Erythroblast (primary cell): Measurements from ENCODE around the gene C16orf54.
"Not testable (repeated sequence)": the region's sequence is repeated elsewhere in the genome, so short reads cannot be mapped to it uniquely, and the experiment has no call there.

Experiments used
- DNase-seq, 2 experiments: peaks; one replicate each; lab custom pipeline; 2025; lab: John Stamatoyannopoulos, UW
- GATA1 ChIP-seq: IDR thresholded peaks from 2 replicates; pipeline ENCODE4 v1.6.1; 2011; ENCODE audit warnings: low read depth, mild to moderate bottlenecking, control low read depth, low read length, moderate library complexity
- POLR2A ChIP-seq: IDR thresholded peaks from 2 replicates; pipeline ENCODE4 v1.6.1; 2011; ENCODE audit warnings: mild to moderate bottlenecking, low read length

Gene C16orf54

DNA sequence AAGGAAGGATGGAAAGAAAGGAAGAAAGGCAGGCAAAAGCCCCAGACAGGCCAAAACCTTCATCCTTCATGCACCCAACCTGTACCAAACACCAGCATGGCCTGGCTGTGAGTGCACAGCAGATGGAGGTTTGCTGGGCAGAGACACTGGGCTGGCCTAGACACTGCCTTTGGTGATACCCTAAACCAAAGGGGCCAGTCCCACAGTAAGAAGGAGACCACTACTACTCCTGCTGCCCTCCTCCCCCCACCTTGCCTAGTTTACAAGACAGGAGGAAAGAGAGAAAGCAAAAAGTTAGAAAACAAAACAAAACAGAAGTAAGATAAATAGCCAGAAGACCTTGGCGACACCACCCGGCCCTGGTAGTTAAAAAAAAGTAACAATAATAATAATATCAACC, 47.7 kb downstream of the C16orf54 start:
- no peak for TF ChIP-seq POLR2A
- TF ChIP-seq GATA1: no peak
- no peak for DNase-seq

DNA sequence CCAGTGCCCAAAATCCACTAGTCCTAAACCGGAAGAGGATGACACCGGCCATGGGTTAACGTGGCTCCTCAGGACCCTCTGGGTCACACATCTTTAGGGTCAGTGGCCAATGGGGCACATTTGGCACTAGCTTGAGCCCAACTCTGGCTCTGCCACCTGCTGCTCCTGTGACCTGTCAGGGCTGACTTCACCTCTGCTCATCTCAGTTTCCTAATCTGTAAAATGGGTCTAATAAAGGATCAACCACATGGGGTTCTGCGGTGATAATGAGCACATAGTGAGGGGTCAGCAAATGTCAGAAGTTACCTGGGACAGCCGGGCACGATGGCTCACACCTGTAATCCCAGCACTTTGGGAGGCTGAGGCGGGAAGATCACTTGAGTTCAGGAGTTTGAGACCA, 48.4 kb downstream of the C16orf54 start:
- DNase-seq: no peak

DNA sequence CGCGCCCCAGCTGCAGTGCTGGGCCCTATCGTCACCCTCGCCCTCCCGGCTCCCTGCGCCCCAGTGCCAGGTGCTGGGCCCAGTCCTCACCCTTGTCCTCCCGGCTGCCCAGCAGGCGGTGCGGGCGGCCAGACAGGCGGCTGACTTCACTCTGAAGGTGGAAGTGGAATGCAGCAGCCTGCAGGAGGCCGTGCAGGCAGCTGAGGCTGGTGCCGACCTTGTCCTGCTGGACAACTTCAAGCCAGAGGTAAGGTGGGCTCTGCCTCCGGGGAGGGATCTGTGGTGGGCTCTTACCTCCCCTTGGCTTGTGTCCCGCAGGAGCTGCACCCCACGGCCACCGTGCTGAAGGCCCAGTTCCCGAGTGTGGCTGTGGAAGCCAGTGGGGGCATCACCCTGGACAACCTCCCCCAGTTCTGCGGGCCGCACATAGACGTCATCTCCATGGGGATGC, 48.9 kb downstream of the C16orf54 start:
- no peak for DNase-seq
- TF ChIP-seq POLR2A (no peak), GATA1 (no peak)

More for the DNA sequence above, 48.4 kb downstream of the C16orf54 start:
- no peak for TF ChIP-seq GATA1
- TF ChIP-seq POLR2A: no peak

DNA sequence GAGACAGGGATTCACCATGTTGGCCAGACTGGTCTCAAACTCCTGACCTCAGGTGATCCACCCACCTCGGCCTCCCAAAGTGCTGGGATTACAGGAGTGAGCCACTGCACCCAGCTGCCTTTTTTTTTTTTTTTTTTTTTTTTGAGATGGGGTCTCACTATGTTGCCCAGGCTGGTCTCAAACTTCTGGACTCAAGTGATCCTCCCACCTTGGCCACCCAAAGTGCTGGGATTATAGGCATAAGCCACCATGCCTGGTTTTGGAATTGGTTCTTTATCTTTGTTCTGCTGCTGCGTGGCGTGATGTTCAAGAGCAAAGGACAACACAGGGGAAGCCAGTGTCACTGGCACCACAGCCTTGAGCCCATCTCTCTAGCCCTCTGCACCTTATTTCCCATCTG, 50.1 kb downstream of the C16orf54 start:
- DNase-seq: not testable (repeated sequence)

DNA sequence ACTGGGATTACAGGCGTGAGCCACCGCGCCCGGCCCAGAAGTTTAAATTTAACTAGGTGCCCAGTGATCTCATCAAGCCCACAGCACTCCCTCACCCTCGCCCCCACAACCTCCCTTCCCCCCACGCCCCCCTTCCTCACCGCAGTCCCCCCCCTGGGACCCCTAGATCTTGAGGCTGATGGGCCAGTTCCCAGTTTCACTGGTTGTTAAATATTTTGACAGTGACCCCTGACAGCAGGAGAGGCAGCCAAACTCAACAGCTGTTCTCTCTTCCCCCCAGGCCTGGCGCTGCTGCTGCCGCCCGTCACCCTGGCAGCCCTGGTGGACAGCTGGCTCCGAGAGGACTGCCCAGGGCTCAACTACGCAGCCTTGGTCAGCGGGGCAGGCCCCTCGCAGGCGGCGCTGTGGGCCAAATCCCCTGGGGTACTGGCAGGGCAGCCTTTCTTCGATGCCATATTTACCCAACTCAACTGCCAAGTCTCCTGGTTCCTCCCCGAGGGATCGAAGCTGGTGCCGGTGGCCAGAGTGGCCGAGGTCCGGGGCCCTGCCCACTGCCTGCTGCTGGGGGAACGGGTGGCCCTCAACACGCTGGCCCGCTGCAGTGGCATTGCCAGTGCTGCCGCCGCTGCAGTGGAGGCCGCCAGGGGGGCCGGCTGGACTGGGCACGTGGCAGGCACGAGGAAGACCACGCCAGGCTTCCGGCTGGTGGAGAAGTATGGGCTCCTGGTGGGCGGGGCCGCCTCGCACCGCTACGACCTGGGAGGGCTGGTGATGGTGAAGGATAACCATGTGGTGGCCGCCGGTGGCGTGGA, 51.2 kb downstream of the C16orf54 start:
- no peak for DNase-seq
- TF ChIP-seq GATA1: no peak

DNA sequence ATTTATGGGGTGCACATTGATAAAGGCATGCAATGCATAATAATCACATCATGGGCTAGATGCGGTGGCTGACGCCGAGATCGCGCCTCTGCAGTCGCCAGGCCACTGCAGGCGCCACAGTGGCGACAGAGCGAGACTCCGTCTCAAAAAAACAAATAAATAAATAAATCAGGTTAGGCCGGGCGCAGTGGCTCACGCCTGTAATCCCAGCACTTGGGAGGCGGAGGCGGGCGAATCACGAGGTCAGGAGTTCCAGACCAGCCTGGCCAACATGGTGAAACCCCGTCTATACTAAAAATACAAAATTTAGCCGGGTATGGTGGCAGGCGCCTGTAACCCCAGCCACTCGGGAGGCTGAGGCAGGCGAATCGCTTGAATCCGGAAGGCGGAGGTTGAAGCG, 53.2 kb downstream of the C16orf54 start:
- not testable (repeated sequence) for DNase-seq
